BLaER1 treated with 17β-estradiol and CSF1 and Interleukin-3, amounts not matched to agents 10 nM and 100 nM (cell line): ENCODE data around the gene MBNL2.

ENCODE experiments used
- H3K27ac ChIP-seq, 11 experiments: shearing (Covaris generic); formaldehyde crosslinking; 2 replicates each; pipeline ENCODE4 v1.8.1; 2022
- H3K27me3 ChIP-seq, 11 experiments: shearing (Covaris generic); formaldehyde crosslinking; 2 replicates each; pipeline ENCODE4 v1.8.1; 2022
- H3K36me3 ChIP-seq, 11 experiments: shearing (Covaris generic); formaldehyde crosslinking; 2 replicates each; pipeline ENCODE4 v1.8.1; 2022
- H3K4me1 ChIP-seq, 10 experiments: shearing (Covaris generic); formaldehyde crosslinking; 2 replicates each; pipeline ENCODE4 v1.8.1; 2022
- H3K4me2 ChIP-seq, 11 experiments: shearing (Covaris generic); formaldehyde crosslinking; 2 replicates each; pipeline ENCODE4 v1.8.1; 2022
- H3K4me3 ChIP-seq, 10 experiments: shearing (Covaris generic); formaldehyde crosslinking; 2 replicates each; pipeline ENCODE4 v1.8.1; 2022
- H3K9ac ChIP-seq, 11 experiments: shearing (Covaris generic); formaldehyde crosslinking; 2 replicates each; pipeline ENCODE4 v1.8.1; 2022
- H3K9me3 ChIP-seq, 11 experiments: shearing (Covaris generic); formaldehyde crosslinking; replicated peaks in 1 of 11; 2 replicates each; pipeline ENCODE4 v1.8.1; 2022
- H4K20me1 ChIP-seq, 11 experiments: shearing (Covaris generic); formaldehyde crosslinking; 2 replicates each; pipeline ENCODE4 v1.8.1; 2022
- Cebpa-rat ChIP-seq, 11 experiments: shearing (Covaris generic); IDR thresholded peaks; 2 replicates each; pipeline ENCODE4 v1.8.1; 2022

Gene MBNL2

GRCh38 chr13:97280478-97280877 is 58.3 kb downstream of the MBNL2 start:
- Histone ChIP-seq H3K4me2 (no peak overlapping the region), H3K4me3 (no peak overlapping the region), H3K36me3 (peaks cover 16 to 40% (median 23%) of the 10 kb centered on the region in 11 experiments), H3K9ac (no peak overlapping the region), H3K4me1 (peaks cover 0 to 17% (median 10%) of the 10 kb centered on the region in 10 experiments; a peak in 12 of 20 replicates), H3K27ac (no peak overlapping the region), H4K20me1 (peaks cover 0 to 93% (median 7%) of the 10 kb centered on the region in 11 experiments; a peak in 12 of 22 replicates), H3K9me3 (no peaks in the 10 kb centered on the region), H3K27me3 (no peaks in the 10 kb centered on the region)
- TF ChIP-seq Cebpa-rat (IDR thresholded peaks at IDR 0.05) = no peak

- no peaks in the 10 kb centered on the region for H3K9me3 ChIP-seq
- peaks cover 11 to 34% (median 18%) of the 10 kb centered on the region in 11 experiments for H3K36me3 ChIP-seq
- H3K4me1 ChIP-seq = peaks cover 0 to 17% (median 10%) of the 10 kb centered on the region in 10 experiments; a peak in 12 of 20 replicates
- TF ChIP-seq Cebpa-rat (IDR thresholded peaks at IDR 0.05) = no peak
- H4K20me1 ChIP-seq = peaks cover 0 to 94% (median 7%) of the 10 kb centered on the region in 11 experiments; a peak in 12 of 22 replicates
- H3K9ac ChIP-seq = no peak overlapping the region
- H3K4me3 ChIP-seq = no peak overlapping the region
- no peak overlapping the region for H3K4me2 ChIP-seq
- H3K27me3 ChIP-seq = no peaks in the 10 kb centered on the region
- no peak overlapping the region for H3K27ac ChIP-seq
Measured at GRCh38 chr13:97281028-97281427, 58.9 kb downstream of the MBNL2 start.

GRCh38 chr13:97282705-97283104 is 60.6 kb downstream of the MBNL2 start:
- peaks cover 0 to 17% (median 10%) of the 10 kb centered on the region in 10 experiments; a peak in 12 of 20 replicates for H3K4me1 ChIP-seq
- peaks cover 0 to 97% (median 7%) of the 10 kb centered on the region in 11 experiments; a peak in 12 of 22 replicates for H4K20me1 ChIP-seq
- TF ChIP-seq Cebpa-rat (IDR thresholded peaks at IDR 0.05) = no peak
- no peaks in the 10 kb centered on the region for H3K9me3 ChIP-seq
- H3K9ac ChIP-seq = no peak overlapping the region
- peaks cover 0 to 21% (median 4%) of the 10 kb centered on the region in 11 experiments; a peak in 11 of 22 replicates for H3K36me3 ChIP-seq
- H3K27ac ChIP-seq = no peak overlapping the region
- H3K4me2 ChIP-seq = peak overlapping the region in 6 of 11 experiments; percentile 1 to 36 (median 7); a peak in 3 of 22 replicates
- H3K27me3 ChIP-seq = no peaks in the 10 kb centered on the region
- H3K4me3 ChIP-seq = no peak overlapping the region

GRCh38 chr13:97283888-97284287 is 61.8 kb downstream of the MBNL2 start:
- H3K4me2 ChIP-seq = peak overlapping the region in 2 of 11 experiments; percentile 20 to 31; a peak in 2 of 22 replicates
- H3K4me3 ChIP-seq = no peak overlapping the region
- H3K27ac ChIP-seq = no peak overlapping the region
- TF ChIP-seq Cebpa-rat (IDR thresholded peaks at IDR 0.05) = no peak
- no peaks in the 10 kb centered on the region for H3K27me3 ChIP-seq
- H4K20me1 ChIP-seq = peaks cover 0 to 93% (median 7%) of the 10 kb centered on the region in 11 experiments; a peak in 12 of 22 replicates
- H3K36me3 ChIP-seq = peaks cover 0 to 29% (median under 1%) of the 10 kb centered on the region in 11 experiments; a peak in 10 of 22 replicates
- no peaks in the 10 kb centered on the region; a peak in 2 of 22 replicates for H3K9me3 ChIP-seq
- H3K9ac ChIP-seq = no peak overlapping the region
- peaks cover 0 to 17% (median 10%) of the 10 kb centered on the region in 10 experiments; a peak in 12 of 20 replicates for H3K4me1 ChIP-seq

DNA sequence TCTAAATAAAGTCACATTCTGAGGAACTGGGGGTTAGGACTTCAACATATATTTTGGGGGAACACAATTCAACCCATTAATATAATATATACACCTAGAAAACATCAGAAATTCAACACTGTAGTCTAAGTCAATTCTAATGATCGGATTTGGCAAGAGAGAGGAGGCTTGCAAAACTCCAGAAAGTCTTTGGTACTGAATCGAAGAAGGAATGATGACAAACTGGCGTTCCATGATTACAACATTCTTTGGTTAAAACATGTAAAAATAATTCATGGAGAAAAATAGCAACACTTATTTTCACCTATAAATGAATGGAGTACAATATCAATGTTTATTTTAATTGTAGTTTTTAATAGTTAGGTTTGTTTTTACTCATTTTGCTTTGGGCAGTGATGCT is 62.4 kb downstream of the MBNL2 start:
- Histone ChIP-seq H3K4me1 (peaks cover 0 to 17% (median 10%) of the 10 kb centered on the region in 10 experiments; a peak in 12 of 20 replicates), H3K9me3 (peaks cover 0 to 5% (median 0%) of the 10 kb centered on the region in 11 experiments; a peak in 4 of 22 replicates), H3K27ac (no peak overlapping the region), H3K4me3 (no peak overlapping the region), H3K4me2 (peak overlapping the region in 1 of 11 experiments; percentile 20; a peak in 1 of 22 replicates), H3K36me3 (peaks cover 0 to 29% (median 1%) of the 10 kb centered on the region in 11 experiments; a peak in 10 of 22 replicates), H4K20me1 (peaks cover 0 to 88% (median 7%) of the 10 kb centered on the region in 11 experiments; a peak in 12 of 22 replicates), H3K9ac (no peak overlapping the region), H3K27me3 (no peaks in the 10 kb centered on the region)
- TF ChIP-seq Cebpa-rat (IDR thresholded peaks at IDR 0.05) = no peak

DNA sequence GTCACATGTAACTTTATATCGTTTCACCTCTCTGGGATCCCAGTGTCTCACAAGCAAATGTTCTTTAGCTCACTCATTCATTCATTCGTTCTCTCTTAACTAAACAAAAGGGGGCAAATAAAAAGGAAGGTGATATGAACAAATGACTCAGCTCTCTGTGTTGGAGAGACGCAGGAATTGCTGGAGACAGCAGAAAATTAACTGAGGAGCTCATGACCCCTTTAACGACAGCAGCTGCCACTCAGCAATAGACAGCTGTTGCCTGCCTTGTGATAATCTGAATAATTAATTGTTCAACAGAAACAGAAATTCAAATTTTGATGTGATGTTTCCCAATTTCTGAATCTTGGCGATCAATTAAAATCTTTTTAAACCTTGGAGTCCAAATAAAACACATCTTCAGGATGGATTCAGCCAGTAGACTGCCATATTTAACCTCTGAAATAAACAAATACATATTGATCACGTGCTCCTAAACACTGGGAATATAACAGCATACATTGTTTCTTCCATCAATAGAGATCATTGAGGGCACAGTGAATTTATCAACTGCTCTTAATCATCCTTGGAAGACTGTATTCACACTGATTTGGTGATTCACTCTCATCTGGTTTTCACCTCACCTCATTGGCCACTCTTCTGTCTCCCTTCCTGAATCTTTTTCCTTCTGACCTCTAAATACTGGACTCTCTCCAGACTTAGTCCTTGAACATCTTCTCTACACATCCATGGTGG is 63.3 kb downstream of the MBNL2 start:
- Histone ChIP-seq H3K4me3 (no peak overlapping the region), H3K4me1 (peaks cover 0 to 17% (median 10%) of the 10 kb centered on the region in 10 experiments; a peak in 12 of 20 replicates), H3K9me3 (peaks cover 0 to 13% (median 0%) of the 10 kb centered on the region in 11 experiments; a peak in 5 of 22 replicates), H3K27ac (no peak overlapping the region), H3K9ac (no peak overlapping the region), H4K20me1 (peaks cover 0 to 84% (median 6%) of the 10 kb centered on the region in 11 experiments; a peak in 12 of 22 replicates), H3K4me2 (no peak overlapping the region), H3K27me3 (no peaks in the 10 kb centered on the region), H3K36me3 (peaks cover 0 to 28% (median 3%) of the 10 kb centered on the region in 11 experiments; a peak in 10 of 22 replicates)
- TF ChIP-seq Cebpa-rat (IDR thresholded peaks at IDR 0.05) = no peak

- no peak overlapping the region for H3K27ac ChIP-seq
- H3K9me3 ChIP-seq = peaks cover 0 to 23% (median 9%) of the 10 kb centered on the region in 11 experiments; a peak in 9 of 22 replicates
- H3K36me3 ChIP-seq = peaks cover 0 to 20% (median 3%) of the 10 kb centered on the region in 11 experiments; a peak in 9 of 22 replicates
- peaks cover 0 to 22% (median 10%) of the 10 kb centered on the region in 10 experiments; a peak in 12 of 20 replicates for H3K4me1 ChIP-seq
- H3K27me3 ChIP-seq = no peaks in the 10 kb centered on the region
- H3K4me3 ChIP-seq = no peak overlapping the region
- H3K9ac ChIP-seq = no peak overlapping the region
- no peak overlapping the region for H3K4me2 ChIP-seq
- peaks cover 0 to 73% (median 0%) of the 10 kb centered on the region in 11 experiments; a peak in 8 of 22 replicates for H4K20me1 ChIP-seq
- TF ChIP-seq Cebpa-rat (IDR thresholded peaks at IDR 0.05) = no peak
Measured at GRCh38 chr13:97286317-97287046, 64.3 kb downstream of the MBNL2 start.

GRCh38 chr13:97287047-97287383 is 64.9 kb downstream of the MBNL2 start:
- H3K27ac ChIP-seq = no peak overlapping the region
- H3K36me3 ChIP-seq = peaks cover 0 to 15% (median 3%) of the 10 kb centered on the region in 11 experiments; a peak in 7 of 22 replicates
- no peak overlapping the region for H3K4me2 ChIP-seq
- no peak for TF ChIP-seq Cebpa-rat (IDR thresholded peaks at IDR 0.05)
- peaks cover 0 to 22% (median 10%) of the 10 kb centered on the region in 10 experiments; a peak in 12 of 20 replicates for H3K4me1 ChIP-seq
- peaks cover 0 to 25% (median 10%) of the 10 kb centered on the region in 11 experiments; a peak in 9 of 22 replicates for H3K9me3 ChIP-seq
- no peak overlapping the region for H3K9ac ChIP-seq
- H3K4me3 ChIP-seq = no peak overlapping the region
- peaks cover 0 to 68% (median 0%) of the 10 kb centered on the region in 11 experiments; a peak in 8 of 22 replicates for H4K20me1 ChIP-seq
- H3K27me3 ChIP-seq = no peaks in the 10 kb centered on the region
